GM18520 (cell line): Measurements from ENCODE around the gene CNRIP1.

Experiments used
- ATAC-seq: cut with Tn5 transposase; IDR thresholded peaks from one replicate; pipeline ENCODE4 v1.9.1; 2021; ENCODE audit not compliant: unreplicated experiment

CNRIP1 gene

GRCh38 chr2:68293755-68294154, 26.0 kb downstream of the CNRIP1 start:
- no peak for ATAC-seq

- no peak for ATAC-seq
Observed at GRCh38 chr2:68293024-68293423, 26.7 kb downstream of the CNRIP1 start.

DNA sequence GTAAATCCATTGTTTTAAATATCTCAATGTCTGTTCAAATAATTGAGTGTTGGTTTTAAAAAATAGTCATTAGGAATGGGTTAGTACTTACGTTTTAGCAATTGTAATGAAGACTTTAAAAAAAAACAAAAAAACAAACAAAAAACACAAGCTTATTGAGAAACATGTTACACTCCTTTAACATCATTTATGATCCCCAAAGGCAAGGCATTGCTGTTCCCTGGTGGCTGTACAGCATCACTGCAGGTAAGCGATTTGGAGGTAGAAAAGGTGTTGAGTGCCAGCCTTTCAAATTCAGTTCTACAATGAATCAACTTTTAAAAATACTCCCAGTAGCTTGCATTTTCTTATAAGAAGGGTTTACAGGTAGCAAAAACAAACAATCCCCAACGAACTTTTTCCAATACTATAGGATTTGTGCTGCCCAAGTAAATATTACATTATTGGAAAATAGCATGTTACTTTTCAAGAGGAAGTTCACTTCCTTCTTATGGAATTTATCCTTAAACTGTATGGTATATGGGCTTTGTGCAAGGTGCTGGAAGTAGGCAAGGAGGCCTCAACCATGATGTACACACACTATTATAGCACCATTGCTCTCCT, 27.5 kb downstream of the CNRIP1 start:
- ATAC-seq: no peak

- no peak for ATAC-seq
Observed at GRCh38 chr2:68291314-68291713, 28.4 kb downstream of the CNRIP1 start.

- no peak for ATAC-seq
Observed at GRCh38 chr2:68290901-68291300, 28.8 kb downstream of the CNRIP1 start.

- ATAC-seq: no peak
Observed at GRCh38 chr2:68287580-68288441, 31.9 kb downstream of the CNRIP1 start.

DNA sequence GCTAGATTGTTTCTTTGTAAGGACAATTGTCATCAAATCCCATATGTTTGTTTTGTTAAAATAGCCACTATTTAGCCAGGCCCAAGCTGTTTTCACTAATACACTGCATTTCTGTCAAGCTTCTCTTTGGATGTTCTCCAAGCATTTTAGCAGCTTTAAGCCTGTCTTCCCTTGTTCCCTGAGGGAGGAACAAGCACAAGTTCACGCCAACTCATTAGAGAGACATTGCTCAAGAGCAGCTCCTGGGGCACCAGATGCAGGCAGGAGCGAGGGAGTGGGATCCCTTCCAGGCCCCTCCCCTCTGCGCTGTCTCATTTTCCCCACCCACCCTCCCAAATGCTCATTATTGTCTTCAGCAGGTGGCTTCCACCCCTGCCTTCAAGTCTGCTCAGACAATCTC, 34.9 kb downstream of the CNRIP1 start:
- ATAC-seq: no peak

- ATAC-seq: no peak
Observed at GRCh38 chr2:68283419-68283812, 36.3 kb downstream of the CNRIP1 start.

DNA sequence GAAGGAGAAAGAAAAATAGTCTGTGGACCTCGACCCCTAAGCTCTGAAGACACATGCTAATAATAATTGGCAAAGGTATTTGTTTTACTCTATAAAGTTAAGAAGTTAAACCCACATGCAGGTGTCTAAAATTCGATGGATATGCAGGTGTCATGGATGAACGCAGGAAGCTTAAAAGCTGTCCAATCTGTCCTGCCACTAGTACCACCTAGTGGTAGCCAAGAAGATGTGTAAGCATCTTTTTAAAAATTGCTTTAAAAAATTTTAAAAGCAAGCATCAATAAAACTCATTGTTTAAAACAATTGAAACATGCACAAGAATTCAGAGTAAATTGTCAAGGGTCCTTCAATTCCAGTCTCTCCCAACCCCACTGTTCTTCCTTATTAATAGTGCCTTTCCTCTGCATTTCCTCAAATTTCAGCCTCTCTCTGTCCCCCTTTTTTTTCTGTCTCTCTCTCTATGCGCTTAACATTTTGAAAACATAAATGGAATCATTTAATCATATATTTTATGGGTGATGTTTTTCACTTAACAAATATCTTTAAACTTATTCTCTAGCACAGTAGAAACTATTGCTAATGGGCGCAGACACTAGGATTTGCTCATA, 36.8 kb downstream of the CNRIP1 start:
- ATAC-seq: no peak

DNA sequence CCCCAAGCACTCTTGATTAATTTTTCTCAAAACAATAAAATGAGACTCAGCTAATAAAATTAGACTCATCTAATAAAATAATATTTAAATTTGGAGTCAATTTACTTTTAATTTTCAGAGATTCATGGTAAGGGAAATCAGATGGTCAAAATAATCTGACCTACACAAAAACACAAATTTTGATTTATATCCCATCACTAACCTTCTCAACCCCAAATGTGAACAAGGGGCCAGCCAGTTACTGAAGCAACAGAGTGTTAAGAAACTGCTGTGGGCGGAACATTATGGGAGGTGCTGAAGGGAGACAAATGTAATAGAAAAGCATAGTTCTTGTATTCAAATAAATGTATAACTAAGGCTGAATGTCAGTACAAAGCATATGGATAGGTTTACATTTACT, 39.0 kb downstream of the CNRIP1 start:
- ATAC-seq: no peak

DNA sequence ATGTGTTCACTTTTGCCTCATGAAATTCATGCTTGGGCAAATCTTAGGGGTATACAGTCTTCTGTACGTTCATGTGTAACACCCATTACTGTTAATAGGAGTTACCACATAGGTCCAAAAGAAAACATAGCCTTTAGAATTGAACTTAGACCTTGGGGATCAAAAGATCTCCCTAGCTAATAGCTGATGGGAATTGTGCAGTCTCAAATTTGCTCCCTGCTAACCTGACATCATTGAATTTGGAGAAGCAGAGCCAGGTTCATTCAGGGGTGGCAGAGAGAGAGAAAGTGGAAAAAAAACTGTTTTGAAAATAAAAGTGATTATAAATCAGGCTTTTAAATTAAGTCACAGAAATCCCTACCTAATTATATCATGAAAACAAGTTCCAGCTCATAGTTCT, 39.4 kb downstream of the CNRIP1 start:
- ATAC-seq: no peak

DNA sequence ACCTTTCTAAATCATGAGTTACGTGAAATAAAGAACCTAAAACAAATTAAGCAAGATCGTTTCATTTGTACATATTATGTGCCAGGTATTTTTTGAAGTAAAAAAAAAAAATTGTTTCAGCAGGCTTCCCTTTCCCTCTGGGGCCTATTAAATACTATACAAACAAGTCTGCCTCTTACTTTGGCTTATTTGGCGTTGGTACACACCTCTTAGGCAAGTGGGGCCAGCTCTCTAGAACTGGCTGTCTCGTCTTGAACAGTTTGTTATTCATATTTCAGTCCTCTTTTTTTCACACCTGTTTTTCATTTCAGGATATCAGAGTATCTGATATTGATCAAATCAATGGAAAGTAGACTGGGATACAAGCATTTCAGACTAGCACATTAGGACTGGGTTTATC, 40.1 kb downstream of the CNRIP1 start:
- ATAC-seq: no peak

DNA sequence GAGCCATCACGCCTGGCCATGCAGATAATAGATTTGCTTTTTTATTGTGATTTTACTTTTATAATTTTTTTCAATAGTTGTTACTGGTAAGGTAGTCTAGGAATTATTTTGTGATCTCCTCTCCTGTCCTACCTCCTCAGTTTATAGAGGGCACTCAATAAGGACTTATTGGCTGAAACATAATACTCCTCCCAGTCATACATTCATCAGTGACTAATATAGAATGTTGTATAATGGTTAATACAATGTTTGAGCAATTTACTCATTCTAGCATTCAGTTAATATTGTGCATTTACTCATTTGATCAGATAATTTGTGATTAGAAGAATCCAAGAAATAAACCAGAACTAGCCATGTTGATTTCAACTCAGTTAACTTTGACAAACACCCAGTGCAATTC, 41.6 kb downstream of the CNRIP1 start:
- no peak for ATAC-seq

DNA sequence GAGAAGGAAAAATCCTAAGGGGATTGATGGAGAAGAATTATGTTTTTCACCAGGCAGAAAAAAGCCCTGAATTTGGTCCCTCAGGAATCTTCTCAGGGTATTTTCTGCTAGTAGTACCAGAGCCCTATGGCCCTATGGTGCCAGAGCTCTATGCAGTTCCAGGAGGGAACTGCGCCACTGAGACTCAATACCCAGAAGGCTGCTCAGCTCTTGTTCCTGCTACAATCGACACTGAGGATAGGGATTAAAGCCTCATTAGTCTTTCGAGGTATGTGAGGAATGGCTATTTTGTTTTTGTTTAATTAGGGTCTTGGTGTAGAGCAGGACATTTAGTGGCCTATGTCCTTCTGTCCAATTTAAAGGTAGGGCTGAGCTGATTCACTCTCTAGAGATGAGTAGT, 45.7 kb downstream of the CNRIP1 start:
- no peak for ATAC-seq

- ATAC-seq: no peak
Observed at GRCh38 chr2:68272246-68272994, 47.3 kb downstream of the CNRIP1 start.

GRCh38 chr2:68266655-68267054, 53.1 kb downstream of the CNRIP1 start:
- ATAC-seq: no peak

DNA sequence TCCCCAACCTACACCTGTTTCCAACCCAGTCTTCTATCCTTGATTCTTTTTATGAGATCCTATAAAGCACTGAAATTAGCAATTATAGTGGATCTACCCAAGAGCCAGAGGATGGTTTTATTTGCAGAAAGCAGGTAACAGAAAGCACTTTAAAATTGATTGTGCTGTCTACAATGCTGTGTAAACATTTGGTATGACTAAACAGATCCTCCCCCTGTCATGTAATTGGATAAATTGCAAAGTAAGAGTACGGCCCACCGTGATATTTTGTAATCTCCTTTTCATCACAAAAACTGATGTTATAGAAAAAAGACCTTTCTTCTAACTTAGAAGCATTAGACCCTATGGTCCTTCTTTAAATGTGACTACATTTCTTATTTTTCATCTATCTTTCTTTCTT, 56.1 kb downstream of the CNRIP1 start:
- no peak for ATAC-seq

GRCh38 chr2:68258851-68259250, 60.9 kb downstream of the CNRIP1 start:
- ATAC-seq: no peak

GRCh38 chr2:68256093-68256450, 63.7 kb downstream of the CNRIP1 start:
- ATAC-seq: no peak

DNA sequence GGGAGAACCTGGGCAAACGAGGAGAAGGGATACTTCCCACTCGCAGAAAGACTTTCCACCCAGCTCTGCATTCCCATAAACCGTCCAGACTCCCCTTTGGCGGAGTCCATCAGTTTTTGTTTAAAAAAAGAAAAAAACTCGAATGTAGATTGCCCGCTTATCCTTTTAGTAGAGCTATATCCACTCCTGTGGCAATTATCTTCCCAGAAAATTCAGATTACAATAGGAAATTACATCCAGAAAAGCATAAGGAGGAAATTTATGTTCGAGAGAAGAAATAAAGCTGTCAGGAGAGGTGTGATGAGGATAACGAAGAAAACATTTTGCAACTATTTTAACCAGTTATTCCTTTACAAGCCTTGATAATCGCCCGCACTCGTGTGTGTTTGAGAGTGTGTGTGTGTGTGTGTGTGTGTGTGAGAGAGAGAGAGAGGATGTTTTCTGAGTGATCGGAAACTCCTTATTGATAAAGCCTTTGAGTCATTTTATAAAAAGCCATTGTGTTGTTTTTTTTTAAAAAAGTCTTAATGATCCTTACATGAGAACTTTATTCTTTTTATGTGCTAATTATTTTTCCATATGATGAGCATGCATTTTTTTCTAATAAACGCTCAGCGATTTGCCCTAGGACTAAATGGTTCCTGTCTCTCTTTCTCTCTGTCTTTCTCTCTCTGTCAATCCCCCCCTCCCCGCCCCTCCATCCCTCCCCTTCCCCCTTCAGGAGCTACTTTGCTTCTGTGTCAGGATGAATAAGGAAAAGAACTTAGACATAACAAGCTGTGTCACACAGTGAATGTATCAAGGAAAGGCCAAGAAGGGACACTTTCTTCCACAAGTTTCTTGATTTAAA, 66.3 kb downstream of the CNRIP1 start:
- no peak for ATAC-seq
